ENCODE data around the gene LOXL1. TPM values are rescaled to one million over a fixed set of nuclear protein-coding genes. Genes with fewer than 3 reads are reported as not detected.

Gene LOXL1
- total and polyA plus RNA-seq, 3 donors from 2014 or later = 13.9 to 56.8 (median 14.9) TPM

- Histone ChIP-seq H3K4me1 (peaks cover 50% of the 10 kb centered on the region), H3K36me3 (ENCODE audit: low read depth, missing control alignments) (no peaks in the 10 kb centered on the region), H3K27me3 (no peaks in the 10 kb centered on the region), H3K9me3 (no peaks in the 10 kb centered on the region), H3K4me3 (no peak overlapping the region), H3K27ac (peak overlapping the region in 1 of 2 donors; percentile 86)
- TF ChIP-seq, protein P1, sequence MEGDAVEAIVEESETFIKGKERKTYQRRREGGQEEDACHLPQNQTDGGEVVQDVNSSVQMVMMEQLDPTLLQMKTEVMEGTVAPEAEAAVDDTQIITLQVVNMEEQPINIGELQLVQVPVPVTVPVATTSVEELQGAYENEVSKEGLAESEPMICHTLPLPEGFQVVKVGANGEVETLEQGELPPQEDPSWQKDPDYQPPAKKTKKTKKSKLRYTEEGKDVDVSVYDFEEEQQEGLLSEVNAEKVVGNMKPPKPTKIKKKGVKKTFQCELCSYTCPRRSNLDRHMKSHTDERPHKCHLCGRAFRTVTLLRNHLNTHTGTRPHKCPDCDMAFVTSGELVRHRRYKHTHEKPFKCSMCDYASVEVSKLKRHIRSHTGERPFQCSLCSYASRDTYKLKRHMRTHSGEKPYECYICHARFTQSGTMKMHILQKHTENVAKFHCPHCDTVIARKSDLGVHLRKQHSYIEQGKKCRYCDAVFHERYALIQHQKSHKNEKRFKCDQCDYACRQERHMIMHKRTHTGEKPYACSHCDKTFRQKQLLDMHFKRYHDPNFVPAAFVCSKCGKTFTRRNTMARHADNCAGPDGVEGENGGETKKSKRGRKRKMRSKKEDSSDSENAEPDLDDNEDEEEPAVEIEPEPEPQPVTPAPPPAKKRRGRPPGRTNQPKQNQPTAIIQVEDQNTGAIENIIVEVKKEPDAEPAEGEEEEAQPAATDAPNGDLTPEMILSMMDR (IDR thresholded peaks at IDR 0.05) = no peak
- no peak for TF ChIP-seq POLR2A (IDR thresholded peaks at IDR 0.05)
- WGBS, 2 donors = 81 to 85% methylated on average over 13 of the region's 13 CpGs
- no peak for DNase-seq
- intact Hi-C loops (cut with DNase I; ENCODE audit: low total_unique reads) = loop anchor here (10.0 kb wide), 2 partner anchors 50 to 150 kb away; partner anchors contain the start of gene ISLR2
Measured at GRCh38 chr15:73984208-73984979, 58.1 kb downstream of the LOXL1 start.

DNA sequence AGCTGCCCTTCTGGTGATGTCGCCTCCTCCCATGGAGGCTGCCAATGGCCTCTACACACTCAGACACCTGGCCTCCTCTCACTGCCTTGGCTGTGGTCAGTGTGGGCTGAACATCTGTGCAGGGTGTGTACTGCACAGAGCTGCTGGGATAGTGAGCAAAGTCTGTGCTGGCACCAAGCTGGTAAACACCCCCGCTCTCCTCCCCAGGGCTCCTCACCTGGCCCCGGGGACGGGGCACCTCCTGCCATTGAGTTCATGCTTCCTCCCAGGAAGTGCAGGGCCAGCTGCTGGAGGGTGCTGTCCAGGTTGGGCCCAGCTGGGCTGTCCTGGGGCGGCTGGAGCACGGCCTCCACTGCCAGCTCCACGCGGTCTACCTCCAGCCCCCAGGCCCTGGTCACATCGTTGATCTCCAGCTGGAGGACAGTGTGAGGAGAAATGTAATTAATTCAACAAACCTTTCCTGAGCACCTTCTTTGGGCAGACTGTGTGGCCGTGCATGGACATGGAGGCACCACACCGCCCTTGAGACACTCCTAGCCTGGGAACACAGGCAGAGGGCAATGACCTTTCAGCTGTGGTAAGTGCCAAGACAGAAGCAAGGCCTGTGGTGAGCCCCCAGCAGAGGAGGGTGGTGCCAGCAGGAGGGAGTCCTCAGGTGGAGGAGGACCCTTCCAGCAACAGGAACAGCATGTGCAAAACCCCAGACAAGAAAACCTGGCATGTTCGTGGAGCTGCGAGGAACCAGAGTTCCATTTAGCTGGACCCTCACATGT lies 59.0 kb downstream of the LOXL1 start:
- H3K4me1 ChIP-seq = peaks cover 56% of the 10 kb centered on the region
- H3K27ac ChIP-seq = no peak overlapping the region
- no peaks in the 10 kb centered on the region for H3K9me3 ChIP-seq
- no peak for DNase-seq
- no peak for TF ChIP-seq POLR2A (IDR thresholded peaks at IDR 0.05)
- TF ChIP-seq, protein P1 (IDR thresholded peaks at IDR 0.05) = no peak
- no peaks in the 10 kb centered on the region for H3K36me3 ChIP-seq (ENCODE audit: low read depth, missing control alignments)
- no peak overlapping the region for H3K4me3 ChIP-seq
- no peaks in the 10 kb centered on the region for H3K27me3 ChIP-seq
- intact Hi-C loops (cut with DNase I; ENCODE audit: low total_unique reads) = loop anchor here (10.0 kb wide), 2 partner anchors 50 to 150 kb away; partner anchors contain the start of gene ISLR2
- WGBS, 2 donors = 76 to 95% methylated on average over 5 to 12 of the region's 13 CpGs

DNA sequence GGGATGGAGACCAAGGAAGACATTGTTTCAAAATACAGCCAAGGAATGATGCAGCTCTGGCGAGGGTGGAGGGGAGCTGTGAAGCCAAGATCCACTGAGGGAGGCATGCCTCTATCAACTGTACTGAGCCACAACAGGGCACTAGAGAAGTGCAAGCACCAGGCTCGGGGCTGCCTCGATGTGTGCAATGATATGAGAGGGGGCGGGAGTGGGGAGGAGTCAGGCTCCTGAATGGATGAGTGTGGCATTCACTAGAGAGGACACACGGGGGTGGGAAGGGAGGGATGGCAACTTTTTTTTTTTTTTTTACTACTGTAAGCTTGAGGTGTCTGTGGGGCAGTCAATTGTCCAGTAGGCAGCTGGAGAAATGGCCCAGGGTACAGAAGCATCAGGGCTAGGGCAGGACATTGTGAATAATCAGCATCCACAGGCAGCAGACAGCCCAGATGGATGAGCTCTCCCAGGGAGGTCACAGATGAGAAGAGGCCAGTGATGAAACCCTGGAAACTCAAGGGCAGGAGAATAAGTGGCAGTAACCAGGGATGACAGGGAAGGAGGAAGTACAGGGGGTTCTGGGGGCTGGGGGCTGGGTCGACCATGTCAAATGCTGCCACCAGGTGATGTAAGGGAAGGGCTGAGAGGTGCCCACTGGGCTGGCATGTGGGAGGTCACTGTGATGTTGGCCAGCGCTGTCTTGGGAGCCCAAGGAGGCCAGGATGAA lies 60.0 kb downstream of the LOXL1 start:
- TF ChIP-seq, protein P1 (IDR thresholded peaks at IDR 0.05) = no peak
- TF ChIP-seq POLR2A (IDR thresholded peaks at IDR 0.05) = no peak
- Histone ChIP-seq H3K9me3 (no peaks in the 10 kb centered on the region), H3K27me3 (no peaks in the 10 kb centered on the region), H3K4me3 (no peak overlapping the region), H3K27ac (no peak overlapping the region), H3K4me1 (peaks cover 58% of the 10 kb centered on the region), H3K36me3 (ENCODE audit: low read depth, missing control alignments) (no peaks in the 10 kb centered on the region)
- WGBS, 2 donors = 59 to 62% methylated on average over 7 of the region's 7 CpGs
- intact Hi-C loops (cut with DNase I; ENCODE audit: low total_unique reads) = loop anchor here (10.0 kb wide), 2 partner anchors 49 to 149 kb away; partner anchors contain the start of gene ISLR2
- DNase-seq = no peak

DNA sequence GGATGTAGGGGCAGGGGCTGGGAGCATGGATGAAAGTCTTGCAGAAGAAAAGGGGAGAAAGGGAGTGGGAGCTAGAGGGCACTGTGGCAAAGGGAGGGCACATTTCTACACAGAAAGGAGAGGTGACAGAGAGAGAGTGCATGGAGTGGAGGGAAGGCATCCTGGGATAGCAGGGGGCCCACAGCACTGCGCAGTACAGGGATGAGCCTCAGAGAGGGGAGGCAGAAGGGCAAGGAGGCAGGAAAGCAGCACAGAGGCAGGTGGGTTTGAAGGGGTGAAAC lies 60.5 kb downstream of the LOXL1 start:
- Histone ChIP-seq H3K27me3 (no peaks in the 10 kb centered on the region), H3K4me3 (no peak overlapping the region), H3K27ac (no peak overlapping the region), H3K36me3 (ENCODE audit: low read depth, missing control alignments) (no peaks in the 10 kb centered on the region), H3K4me1 (peaks cover 58% of the 10 kb centered on the region), H3K9me3 (no peaks in the 10 kb centered on the region)
- 93 to 100% methylated on average over 1 of the region's 1 CpG for WGBS, 2 donors
- no peak for TF ChIP-seq POLR2A (IDR thresholded peaks at IDR 0.05)
- TF ChIP-seq, protein P1 (IDR thresholded peaks at IDR 0.05) = no peak
- intact Hi-C loops (cut with DNase I; ENCODE audit: low total_unique reads) = loop anchor here (10.0 kb wide), 2 partner anchors 48 to 148 kb away; partner anchors contain the start of gene ISLR2
- DNase-seq = no peak

Data from testis (tissue), 3 donors.